Cardiac fibroblast (primary cell): ENCODE data around the gene NF2.

Experiments used
- DNase-seq, 2 donors: peaks; one replicate each; pipeline versions ENCODE4 v3.0.0 to v3.0.0-alpha.2; 2010; ENCODE audit warnings: low read depth in 2 of 2
- H3K4me3 ChIP-seq, 2 donors: replicated peaks in 1 of 2; 1 replicate in 1 of 2; 2 replicates in 1 of 2; pipeline ENCODE4 v1.5.1; 2011; ENCODE audit warnings: low read depth in 2 of 2, low read length in 2 of 2, mild to moderate bottlenecking in 2 of 2, moderate library complexity in 1 of 2
- CTCF ChIP-seq: IDR thresholded peaks from one replicate; pipeline ENCODE4 v1.5.1; 2011; ENCODE audit warnings: low read depth, mild to moderate bottlenecking, low read length, inconsistent platforms

Gene NF2

GRCh38 chr22:29717789-29718188, 114.4 kb downstream of the NF2 start:
- no peak overlapping the region for H3K4me3 ChIP-seq
- no peak for DNase-seq
- no peak for TF ChIP-seq CTCF

GRCh38 chr22:29718949-29719898, 115.8 kb downstream of the NF2 start:
- no peak overlapping the region for H3K4me3 ChIP-seq
- TF ChIP-seq CTCF = no peak
- no peak for DNase-seq

GRCh38 chr22:29719899-29720645, 116.6 kb downstream of the NF2 start, which contains the start of gene CABP7:
Gene CABP7 (plus strand): TSS chr22:29720003. CDS start chr22:29720425, 422 bp downstream.
- DNase-seq = no peak
- H3K4me3 ChIP-seq = no peak within 1 kb of the TSS
- no peak for TF ChIP-seq CTCF

GRCh38 chr22:29720811-29721323, 117.4 kb downstream of the NF2 start:
- DNase-seq = no peak
- TF ChIP-seq CTCF = no peak
- H3K4me3 ChIP-seq = no peak overlapping the region

GRCh38 chr22:29722151-29722550, 118.7 kb downstream of the NF2 start:
- H3K4me3 ChIP-seq = no peak overlapping the region
- TF ChIP-seq CTCF = no peak
- DNase-seq = no peak

- H3K4me3 ChIP-seq = no peak overlapping the region
- no peak for DNase-seq
- TF ChIP-seq CTCF = no peak
These were observed 119.2 kb downstream of the NF2 start for GRCh38 chr22:29722587-29722986.
